ENCODE results near the gene GCM1.

GCM1 gene

DNA sequence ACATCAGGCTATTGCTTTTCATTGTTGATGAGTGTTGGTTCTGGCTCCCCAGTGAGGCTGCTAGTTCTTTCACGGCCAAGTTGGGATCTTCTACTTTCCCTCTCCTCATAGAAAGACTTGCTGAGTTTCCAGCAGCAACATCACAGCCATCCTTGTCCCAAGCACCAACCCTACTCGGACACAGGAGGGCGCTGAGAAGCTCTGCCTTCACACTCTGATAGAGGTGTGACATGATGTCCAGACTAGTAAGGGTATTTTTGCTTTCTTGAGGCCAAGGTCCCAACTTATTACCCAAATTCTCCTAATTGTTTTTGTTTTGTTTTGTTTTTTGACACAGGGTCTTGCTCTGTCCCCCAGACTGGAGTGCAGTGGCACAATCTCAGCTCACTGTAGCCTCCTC, 3.0 kb upstream of the GCM1 start:
- no peak for DNase-seq

DNA sequence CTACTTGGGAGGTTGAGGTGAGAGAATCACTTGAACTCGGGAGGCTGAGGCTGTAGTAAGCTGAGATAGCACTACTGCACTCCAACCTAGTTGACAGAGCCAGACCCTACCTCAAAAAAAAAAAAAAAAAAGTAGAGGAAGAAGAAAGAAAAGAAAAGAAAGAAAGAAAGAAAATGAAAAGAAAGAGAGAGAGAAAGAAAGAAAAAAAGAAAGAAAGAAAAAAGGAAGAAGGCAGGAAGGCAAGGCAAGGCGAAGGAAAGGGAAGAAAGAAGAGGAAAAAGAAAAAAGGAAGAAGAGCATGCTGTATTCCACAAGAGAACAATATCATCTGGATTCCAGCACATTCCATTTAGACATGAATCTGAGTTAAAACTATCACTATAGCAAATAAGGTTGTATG, 3.8 kb downstream of the GCM1 start:
- no peak for DNase-seq

DNA sequence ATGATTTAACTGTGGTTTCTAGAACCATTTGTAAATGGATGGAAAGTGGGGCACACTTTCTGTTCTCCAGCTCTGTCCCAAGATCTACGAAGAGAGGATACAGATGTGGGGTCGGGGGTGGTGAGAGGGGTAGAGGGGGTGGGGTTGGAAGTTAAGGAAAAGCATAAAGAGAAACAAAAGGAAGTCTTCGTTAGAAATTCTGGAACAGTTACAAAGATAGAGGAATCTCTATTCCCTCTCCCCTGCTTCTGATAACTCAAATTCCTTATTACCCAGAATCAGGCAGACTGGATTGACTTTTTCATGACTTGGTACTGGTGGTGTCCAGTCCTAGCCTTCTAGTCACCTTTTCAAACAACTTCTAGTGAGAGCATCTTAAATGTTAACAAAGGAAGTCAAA, 4.9 kb downstream of the GCM1 start:
- no peak for DNase-seq

GRCh38 chr6:53142810-53143209, 5.8 kb downstream of the GCM1 start:
- DNase-seq, result no peak

DNA sequence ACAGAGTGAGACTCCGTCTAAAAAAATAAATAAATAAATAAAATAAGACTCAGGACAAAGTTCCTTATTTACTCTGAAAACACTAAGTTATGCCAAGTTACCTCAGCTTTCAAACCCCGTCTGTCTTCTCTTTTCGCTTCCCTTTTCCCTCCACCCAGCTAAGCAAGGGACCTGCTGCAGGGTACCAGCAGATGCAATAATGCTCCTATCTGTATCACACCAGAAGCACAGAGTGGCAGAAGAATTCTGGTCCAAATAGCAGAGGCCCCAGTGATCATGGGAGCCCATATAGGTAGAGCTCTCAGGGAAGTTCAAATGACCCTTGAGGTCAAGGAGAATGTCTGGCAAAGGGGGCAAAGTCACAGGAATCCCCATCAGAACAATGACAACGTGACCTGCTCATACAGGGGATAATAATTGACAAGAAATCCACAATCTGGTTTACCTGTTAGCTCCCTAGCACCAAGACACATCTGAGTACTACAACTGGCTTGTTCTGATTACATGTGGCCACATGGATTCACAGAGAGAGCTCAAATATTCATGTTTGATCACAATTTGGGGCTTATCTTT, 8.7 kb downstream of the GCM1 start:
- no peak for DNase-seq

GRCh38 chr6:53136000-53136609, 12.5 kb downstream of the GCM1 start:
- no peak for DNase-seq

GRCh38 chr6:53134601-53135235, 13.9 kb downstream of the GCM1 start:
- no peak for DNase-seq

DNA sequence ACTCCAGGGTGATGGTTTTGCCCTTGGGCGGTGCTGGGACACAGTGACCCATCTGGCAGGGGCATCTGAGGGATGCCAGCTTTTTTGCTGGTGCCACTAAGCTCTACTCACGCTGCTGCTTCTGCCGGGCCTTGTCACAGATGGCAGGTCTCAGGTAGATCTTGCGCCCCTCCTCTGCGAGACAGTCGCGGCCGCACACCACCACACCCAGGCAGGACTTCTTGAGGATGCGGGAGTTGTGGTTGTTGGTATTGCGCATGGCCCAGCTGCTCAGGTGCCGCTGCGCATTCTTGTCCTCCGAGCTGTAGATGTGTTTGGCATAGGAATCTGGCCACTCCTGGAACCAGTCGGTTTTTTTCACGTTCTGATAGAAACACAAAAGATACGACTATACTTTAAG, 14.7 kb downstream of the GCM1 start:
- DNase-seq, result no peak

GRCh38 chr6:53130569-53131290, 17.9 kb downstream of the GCM1 start:
- no peak for DNase-seq

DNA sequence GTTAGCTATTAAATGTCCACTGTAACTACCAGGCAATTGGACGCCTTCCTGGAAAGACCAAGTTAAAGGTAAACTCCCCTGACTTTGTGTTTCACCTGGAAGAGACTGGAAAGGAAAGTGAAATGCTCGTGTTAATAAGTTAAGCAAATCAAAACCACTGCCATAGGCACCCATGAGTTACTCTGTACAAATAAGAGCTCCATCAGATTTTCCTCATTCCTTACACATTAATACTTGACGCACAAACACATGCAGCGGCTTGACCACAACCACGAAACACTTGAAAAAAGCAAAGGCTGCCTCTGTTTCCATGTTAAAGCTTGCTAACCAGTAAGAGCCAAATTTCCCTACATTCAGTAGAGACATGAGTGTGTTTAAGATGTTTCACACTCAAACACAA, 19.8 kb downstream of the GCM1 start:
- no peak for DNase-seq

DNA sequence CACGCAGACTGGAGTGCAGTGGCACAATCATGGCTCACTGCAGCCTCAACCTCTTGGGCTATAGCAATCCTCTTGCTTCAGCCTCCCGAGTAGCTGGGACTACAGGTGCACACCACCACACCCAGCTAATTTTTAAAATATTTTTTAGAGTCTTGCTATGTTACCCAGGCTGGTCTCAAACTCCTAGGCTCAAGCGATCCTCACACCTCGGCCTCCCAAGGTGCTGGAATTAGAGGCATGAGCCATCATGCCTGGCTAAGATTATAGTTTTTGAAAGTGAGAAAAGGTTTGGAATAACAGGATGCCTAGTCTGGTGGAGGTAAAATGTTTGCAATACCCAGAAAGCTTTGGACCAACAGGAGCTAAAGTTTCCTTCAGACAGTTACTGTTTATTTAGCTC, 23.4 kb downstream of the GCM1 start:
- DNase-seq, result no peak

GRCh38 chr6:53124131-53124800, 24.4 kb downstream of the GCM1 start:
- DNase-seq, result no peak

DNA sequence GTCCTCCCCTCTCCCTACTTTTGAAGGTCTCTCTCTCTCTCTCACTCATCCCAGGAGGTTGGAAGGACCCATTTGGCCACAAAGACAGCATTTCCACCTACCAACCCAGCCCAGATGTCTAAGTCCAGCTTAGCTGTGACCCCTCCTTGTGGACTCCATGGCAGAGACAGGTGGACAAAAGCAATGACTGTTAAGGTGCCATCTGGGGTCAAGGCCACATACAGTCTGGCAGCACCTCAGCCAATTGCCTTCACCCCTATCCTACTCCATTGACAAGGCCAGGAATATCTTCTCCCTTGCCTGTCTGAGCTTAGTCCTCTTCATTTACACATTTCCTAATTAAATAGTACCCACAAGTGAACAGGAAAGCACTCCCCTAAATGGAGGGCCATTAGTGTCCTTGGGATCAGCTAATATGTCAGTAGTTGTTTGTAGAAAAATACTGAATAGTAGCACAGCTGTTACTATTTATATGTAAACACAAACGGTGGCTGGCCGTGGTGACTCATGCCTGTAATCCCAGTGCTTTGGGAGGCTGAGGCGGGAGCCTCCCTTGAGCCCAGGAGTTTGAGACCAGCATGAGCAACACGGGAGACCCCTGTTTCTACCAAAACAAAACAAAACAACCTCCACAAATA, 28.8 kb downstream of the GCM1 start:
- DNase-seq, result no peak

DNA sequence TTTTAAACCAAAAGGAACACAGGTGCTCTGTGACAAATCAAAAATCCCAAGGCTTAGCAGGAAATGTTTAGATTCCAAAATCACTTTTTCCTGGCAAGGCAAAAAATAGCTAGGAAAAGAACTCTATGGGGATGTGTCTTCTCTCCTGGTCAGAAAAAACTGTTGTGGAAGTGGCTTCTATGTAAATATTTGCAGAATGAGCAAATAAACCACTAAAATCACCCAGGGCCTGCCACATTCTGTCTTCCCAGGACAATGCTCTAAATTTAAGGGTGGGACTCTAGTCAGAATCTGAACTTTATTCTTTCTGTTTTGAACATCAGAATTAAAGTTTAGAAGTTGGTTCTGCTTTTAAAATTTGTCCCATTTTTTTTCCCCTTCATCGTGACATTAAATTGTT, 29.3 kb downstream of the GCM1 start:
- DNase-seq, result no peak

- DNase-seq, result no peak
Observed at GRCh38 chr6:53115741-53116140, 32.9 kb downstream of the GCM1 start.

DNA sequence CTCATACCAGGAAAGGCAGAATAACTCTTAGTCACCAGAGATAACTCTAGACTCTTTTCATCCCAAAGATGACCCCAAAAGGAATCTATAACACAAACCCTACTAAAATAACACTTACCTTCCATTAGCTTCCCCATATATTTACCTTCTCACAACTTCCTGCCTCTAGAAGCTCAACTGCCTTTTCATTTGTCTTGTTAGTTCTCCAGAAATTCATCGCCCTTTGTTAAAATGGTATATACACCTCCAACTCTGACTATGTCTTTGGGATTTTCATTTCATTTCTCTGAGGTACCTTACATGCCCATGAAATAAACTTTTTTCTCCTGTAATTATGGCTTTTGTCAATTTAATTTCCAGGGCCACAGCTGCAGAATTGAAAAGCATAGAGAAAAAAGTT, 33.5 kb downstream of the GCM1 start:
- no peak for DNase-seq

DNA sequence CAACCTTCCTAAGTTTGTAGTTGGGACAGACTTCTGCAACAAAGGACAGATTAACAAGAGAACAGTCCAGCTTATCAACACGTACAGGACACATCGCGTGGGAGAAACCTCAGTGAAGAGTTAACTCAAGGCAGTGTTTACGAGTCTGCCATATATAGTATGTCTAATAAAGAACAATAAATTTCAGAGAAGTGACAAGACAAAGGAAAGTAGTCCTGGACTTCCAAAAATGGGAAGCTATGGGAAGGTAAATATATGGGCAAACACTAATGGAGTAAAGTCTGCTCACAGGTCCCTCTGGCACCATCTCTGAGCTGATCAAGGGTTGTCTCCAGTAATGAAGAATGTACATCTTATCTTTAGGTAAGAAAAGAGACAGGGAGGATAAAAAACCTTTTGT, 34.9 kb downstream of the GCM1 start:
- no peak for DNase-seq

GRCh38 chr6:53112871-53113270, 35.8 kb downstream of the GCM1 start:
- DNase-seq, result no peak

DNA sequence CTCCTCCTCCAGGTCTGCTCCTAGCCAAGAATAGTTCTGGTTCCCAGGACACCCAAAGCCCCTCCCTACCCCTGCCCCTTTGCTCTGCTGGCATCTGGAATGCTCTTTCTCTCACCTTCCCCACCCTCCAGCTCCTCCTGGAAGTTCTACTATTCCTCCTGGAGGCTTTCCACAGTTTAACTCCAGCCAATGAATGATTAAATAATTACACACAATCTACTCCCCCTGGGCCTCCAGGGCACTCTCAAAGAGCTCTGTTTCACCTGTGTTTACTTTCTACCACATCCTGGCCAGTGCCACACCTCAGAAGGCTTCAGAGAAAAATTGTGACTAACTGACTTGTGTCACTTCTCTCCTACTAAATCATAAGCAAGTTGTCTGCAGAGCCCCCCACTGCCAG, 36.2 kb downstream of the GCM1 start:
- no peak for DNase-seq

- no peak for DNase-seq
Observed at GRCh38 chr6:53111865-53112264, 36.8 kb downstream of the GCM1 start.

DNA sequence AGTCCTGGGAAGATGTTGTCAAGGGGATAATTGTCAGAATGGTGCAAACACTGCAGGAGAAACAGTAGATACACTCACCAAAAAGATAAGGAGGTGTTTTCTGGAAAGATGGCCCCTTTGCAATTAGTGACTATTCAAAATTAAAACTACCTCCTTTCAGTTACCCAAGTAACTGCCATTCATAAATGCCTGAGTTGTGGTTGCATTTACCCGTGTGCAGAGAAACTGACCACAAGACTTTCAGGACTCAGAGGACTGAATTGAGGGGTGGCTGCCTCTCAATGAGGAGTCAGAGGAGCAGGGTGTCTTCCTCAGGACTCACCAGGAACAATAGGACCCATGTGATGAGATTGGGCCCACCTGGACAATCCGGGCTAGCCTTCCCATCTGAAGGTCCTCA, 39.0 kb downstream of the GCM1 start:
- DNase-seq, result no peak

- no peak for DNase-seq
Observed at GRCh38 chr6:53107091-53107490, 41.5 kb downstream of the GCM1 start.

DNA sequence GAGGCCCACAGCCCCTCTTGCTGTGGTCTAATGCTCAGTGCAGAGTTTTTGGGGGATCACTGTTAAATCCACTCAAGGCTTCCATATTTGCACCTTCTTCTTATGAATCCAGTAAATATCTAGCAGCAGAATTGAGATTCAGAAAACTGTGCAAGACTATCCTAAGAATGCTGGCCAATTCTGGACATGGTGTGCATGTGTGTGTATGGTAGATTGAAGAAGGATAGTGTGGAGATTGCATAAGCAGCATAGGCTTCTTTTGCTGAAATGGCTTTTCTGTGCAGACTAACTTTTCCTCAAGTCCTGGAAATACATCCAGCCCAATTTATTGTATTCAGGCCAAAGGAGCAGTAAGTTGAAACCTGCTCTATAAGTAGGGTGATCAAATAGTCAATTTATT, 43.7 kb downstream of the GCM1 start:
- DNase-seq, result no peak

All from effector CD4-positive, alpha-beta T cell (primary cell).